ENCODE data around the gene TMEM151B. TPM values are rescaled to one million over a fixed set of nuclear protein-coding genes. Genes with fewer than 3 reads are reported as not detected.

TMEM151B gene
- total RNA-seq, 4 donors from 2014 or later: 0.27 to 0.57 TPM; not detected in 2

- H3K36me3 ChIP-seq: peaks cover 0 to 3% (median 0%) of the 10 kb centered on the region in 3 donors
Measured at GRCh38 chr6:44266347-44266746, 3.9 kb upstream of the TMEM151B start.

GRCh38 chr6:44267252-44267651 lies 3.0 kb upstream of the TMEM151B start:
- H3K36me3 ChIP-seq: no peaks in the 10 kb centered on the region
- peaks cover 7 to 35% (median 12%) of the 10 kb centered on the region in 4 donors for H3K4me1 ChIP-seq
- peak in 1 of 3 donors; percentile 26 for DNase-seq
- H3K4me3 ChIP-seq: no peak overlapping the region
- TF ChIP-seq CTCF (IDR thresholded peaks at IDR 0.05): no peak
- no peak for TF ChIP-seq POLR2A (IDR thresholded peaks at IDR 0.05)
- no peaks in the 10 kb centered on the region for H3K9me3 ChIP-seq
- peaks cover 0 to 19% of the 10 kb centered on the region in 2 donors for H3K27me3 ChIP-seq
- H3K27ac ChIP-seq: no peak overlapping the region

More at GRCh38 chr6:44266347-44266746, 3.9 kb upstream of the TMEM151B start:
- H3K4me1 ChIP-seq: peaks cover 10 to 39% (median 12%) of the 10 kb centered on the region in 4 donors
- H3K4me3 ChIP-seq: no peak overlapping the region
- DNase-seq: peak in 2 of 3 donors; percentile 23 to 45
- H3K9me3 ChIP-seq: no peaks in the 10 kb centered on the region
- H3K27ac ChIP-seq: peak overlapping the region in 2 of 4 donors; percentile 79 to 99
- peaks cover 0 to 16% of the 10 kb centered on the region in 2 donors for H3K27me3 ChIP-seq
- TF ChIP-seq CTCF (IDR thresholded peaks at IDR 0.05): no peak
- no peak for TF ChIP-seq POLR2A (IDR thresholded peaks at IDR 0.05)

GRCh38 chr6:44268095-44268628 lies 2.1 kb upstream of the TMEM151B start:
- Histone ChIP-seq H3K4me1 (peaks cover 0 to 26% (median 8%) of the 10 kb centered on the region in 4 donors), H3K36me3 (no peaks in the 10 kb centered on the region), H3K4me3 (no peak overlapping the region), H3K27ac (no peak overlapping the region), H3K27me3 (peaks cover 0 to 19% of the 10 kb centered on the region in 2 donors), H3K9me3 (no peaks in the 10 kb centered on the region)
- TF ChIP-seq POLR2A (IDR thresholded peaks at IDR 0.05) (no peak), CTCF (IDR thresholded peaks at IDR 0.05) (peak; percentile 74 to 92 (median 90))
- peak; percentile 59 to 85 (median 66) for DNase-seq

GRCh38 chr6:44269178-44269920 lies 901 bp upstream of the TMEM151B start:
- no peak for DNase-seq
- peaks cover 0 to 19% of the 10 kb centered on the region in 2 donors for H3K27me3 ChIP-seq
- H3K27ac ChIP-seq: no peak overlapping the region
- H3K36me3 ChIP-seq: no peaks in the 10 kb centered on the region
- no peak for TF ChIP-seq POLR2A (IDR thresholded peaks at IDR 0.05)
- TF ChIP-seq CTCF (IDR thresholded peaks at IDR 0.05): no peak
- no peaks in the 10 kb centered on the region for H3K9me3 ChIP-seq
- no peak overlapping the region for H3K4me3 ChIP-seq
- peaks cover 0 to 14% (median 0%) of the 10 kb centered on the region in 4 donors for H3K4me1 ChIP-seq

- H3K36me3 ChIP-seq: no peaks in the 10 kb centered on the region
- TF ChIP-seq CTCF (IDR thresholded peaks at IDR 0.05) (no peak), POLR2A (IDR thresholded peaks at IDR 0.05) (no peak)
- no peaks in the 10 kb centered on the region for H3K9me3 ChIP-seq
- peak overlapping the region; percentile 23 to 58 (median 49) for H3K4me3 ChIP-seq
- no peak overlapping the region for H3K27ac ChIP-seq
- H3K27me3 ChIP-seq: peaks cover 0 to 25% of the 10 kb centered on the region in 2 donors
- H3K4me1 ChIP-seq: peaks cover 0 to 13% (median under 1%) of the 10 kb centered on the region in 4 donors
- no peak for DNase-seq
Measured at GRCh38 chr6:44270526-44271405, 516 bp downstream of the TMEM151B start.
